ENCODE measurements around the gene HSPA1A. TPM values are rescaled to one million over a fixed set of nuclear protein-coding genes. Genes with fewer than 3 reads are reported as not detected.
"Not testable (repeated sequence)": the region's sequence is repeated elsewhere in the genome, so short reads cannot be mapped to it uniquely, and the experiment has no call there.

Gene HSPA1A
- total and polyA plus RNA-seq, 7 donors: 37.1 to 940 (median 242) TPM

GRCh38 chr6:31860349-31860748 lies 45.0 kb downstream of the HSPA1A start:
- no peak for ATAC-seq
- Histone ChIP-seq H3K27me3 (ENCODE audit: insufficient read depth in 3 of 3, low read length in 2 of 3) (no peaks in the 10 kb centered on the region), H3K9me3 (no peaks in the 10 kb centered on the region), H3K4me3 (no peak overlapping the region), H3K4me1 (peaks cover 9% of the 10 kb centered on the region), H3K36me3 (ENCODE audit: insufficient read depth in 1 of 2, low read depth in 1 of 2) (peaks cover 5 to 46% of the 10 kb centered on the region in 2 donors), H3K27ac (no peak overlapping the region)
- no peak for TF ChIP-seq CTCF (IDR thresholded peaks at IDR 0.05)
- intact Hi-C loops (cut with DNase I): loop anchor here (10.0 kb wide), 2 partner anchors 86 to 176 kb away; partner anchors contain the start of genes LY6G5C (in 1 of the 2) and VWA7 (in 1 of the 2)
- WGBS, 3 donors: 93 to 96% (median 95%) methylated on average over 13 of the region's 13 CpGs
- no peak for DNase-seq

- intact Hi-C loops (cut with DNase I): loop anchor here (10.0 kb wide), 2 partner anchors 86 to 176 kb away; partner anchors contain the start of genes LY6G5C (in 1 of the 2) and VWA7 (in 1 of the 2)
- 90 to 91% (median 90%) methylated on average over 7 of the region's 7 CpGs for WGBS, 3 donors
- DNase-seq: no peak
Observed at GRCh38 chr6:31861150-31861549, 45.8 kb downstream of the HSPA1A start.

GRCh38 chr6:31861919-31862343 lies 46.6 kb downstream of the HSPA1A start:
- H3K9me3 ChIP-seq: no peaks in the 10 kb centered on the region
- peaks cover 5 to 39% of the 10 kb centered on the region in 2 donors for H3K36me3 ChIP-seq (ENCODE audit: insufficient read depth in 1 of 2, low read depth in 1 of 2)
- no peaks in the 10 kb centered on the region for H3K27me3 ChIP-seq (ENCODE audit: insufficient read depth in 3 of 3, low read length in 2 of 3)
- ATAC-seq (no peak), DNase-seq (no peak)
- 26 to 36% (median 34%) methylated on average over 17 of the region's 17 CpGs for WGBS, 3 donors
- intact Hi-C loops (cut with DNase I): loop anchor here (2.0 to 10.0 kb wide), 4 partner anchors 25 to 177 kb away; partner anchors contain the start of genes LY6G5C (in 1 of the 2) and VWA7 (in 1 of the 2)
- peak overlapping the region; percentile 89 for H3K4me3 ChIP-seq
- H3K27ac ChIP-seq: peak overlapping the region; percentile 91
- no peak for TF ChIP-seq CTCF (IDR thresholded peaks at IDR 0.05)
- peaks cover 9% of the 10 kb centered on the region for H3K4me1 ChIP-seq

More at GRCh38 chr6:31861150-31861549, 45.8 kb downstream of the HSPA1A start:
- peaks cover 9% of the 10 kb centered on the region for H3K4me1 ChIP-seq
- H3K4me3 ChIP-seq: peak overlapping the region; percentile 89
- peaks cover 5 to 46% of the 10 kb centered on the region in 2 donors for H3K36me3 ChIP-seq (ENCODE audit: insufficient read depth in 1 of 2, low read depth in 1 of 2)
- H3K27me3 ChIP-seq (ENCODE audit: insufficient read depth in 3 of 3, low read length in 2 of 3): no peaks in the 10 kb centered on the region
- TF ChIP-seq CTCF (IDR thresholded peaks at IDR 0.05): no peak
- ATAC-seq: no peak
- no peak overlapping the region for H3K27ac ChIP-seq
- H3K9me3 ChIP-seq: no peaks in the 10 kb centered on the region

- peak; percentile 97 to 98 (median 98) for ATAC-seq
Observed at GRCh38 chr6:31862344-31863235, 47.2 kb downstream of the HSPA1A start, which contains the start of gene NEU1. Gene NEU1 (minus strand): TSS chr6:31862821. CDS start chr6:31862776, 45 bp downstream.

GRCh38 chr6:31864123-31864562 lies 48.8 kb downstream of the HSPA1A start:
- H3K27me3 ChIP-seq (ENCODE audit: insufficient read depth in 3 of 3, low read length in 2 of 3); DNase-seq; H3K9me3 ChIP-seq; ATAC-seq; H3K4me1 ChIP-seq: not testable (repeated sequence)
- peak overlapping the region; percentile 84 for H3K27ac ChIP-seq
- intact Hi-C loops (cut with DNase I): loop anchor here (10.0 kb wide), 2 partner anchors 89 to 179 kb away; partner anchors contain the start of genes LY6G5C (in 1 of the 2) and VWA7 (in 1 of the 2)
- H3K4me3 ChIP-seq: peak overlapping the region; percentile 89
- peaks cover 2 to 17% of the 10 kb centered on the region in 2 donors for H3K36me3 ChIP-seq (ENCODE audit: insufficient read depth in 1 of 2, low read depth in 1 of 2)
- 8 to 12% (median 12%) methylated on average over 16 of the region's 16 CpGs for WGBS, 3 donors

More at GRCh38 chr6:31862344-31863235, 47.2 kb downstream of the HSPA1A start, which contains the start of gene NEU1:
- Histone ChIP-seq H3K27me3 (ENCODE audit: insufficient read depth in 3 of 3, low read length in 2 of 3) (no peaks in the 10 kb centered on the region), H3K4me1 (peaks cover 9% of the 10 kb centered on the region), H3K4me3 (peak within 1 kb of the TSS; percentile 89), H3K36me3 (ENCODE audit: insufficient read depth in 1 of 2, low read depth in 1 of 2) (peaks cover 5 to 33% of the 10 kb centered on the region in 2 donors), H3K9me3 (no peaks in the 10 kb centered on the region), H3K27ac (peak within 1 kb of the TSS; percentile 91)
- 0% methylated on average over 55 to 64 of the region's 64 CpGs for WGBS, 3 donors
- TF ChIP-seq CTCF (IDR thresholded peaks at IDR 0.05): no peak
- peak; percentile 100 for DNase-seq
- intact Hi-C loops (cut with DNase I): loop anchor here (2.0 to 10.0 kb wide), 4 partner anchors 26 to 178 kb away; partner anchors contain the start of genes LY6G5C (in 1 of the 2) and VWA7 (in 1 of the 2)
